ENCODE measurements around the gene ATF6B.

DNA sequence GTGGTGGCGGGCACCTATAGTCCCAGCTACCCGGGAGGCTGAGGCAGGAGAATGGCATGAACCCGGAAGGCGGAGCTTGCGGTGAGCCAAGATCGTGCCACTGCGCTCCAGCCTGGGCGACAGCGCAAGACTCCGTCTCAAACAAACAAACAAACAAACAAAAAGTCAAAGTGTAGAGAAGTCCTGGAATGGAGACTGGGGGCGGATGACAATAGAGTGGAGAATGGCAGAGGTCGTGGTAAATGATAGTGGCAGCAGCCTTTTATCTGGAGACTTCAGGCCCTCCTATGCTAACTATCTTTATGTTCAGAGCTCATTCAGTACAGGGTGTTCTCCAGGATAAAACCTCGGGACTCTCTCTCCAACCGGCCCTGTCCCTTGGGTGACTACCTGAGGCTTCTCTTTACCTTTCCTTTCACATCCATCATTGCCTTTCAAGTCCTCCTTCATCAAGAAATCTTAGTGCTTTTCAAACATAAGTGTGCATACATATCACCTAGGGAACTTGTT is 3.4 kb upstream of the ATF6B start:
- no peak for TF ChIP-seq EP300 (IDR thresholded peaks at IDR 0.05)
- TF ChIP-seq, protein P1, sequence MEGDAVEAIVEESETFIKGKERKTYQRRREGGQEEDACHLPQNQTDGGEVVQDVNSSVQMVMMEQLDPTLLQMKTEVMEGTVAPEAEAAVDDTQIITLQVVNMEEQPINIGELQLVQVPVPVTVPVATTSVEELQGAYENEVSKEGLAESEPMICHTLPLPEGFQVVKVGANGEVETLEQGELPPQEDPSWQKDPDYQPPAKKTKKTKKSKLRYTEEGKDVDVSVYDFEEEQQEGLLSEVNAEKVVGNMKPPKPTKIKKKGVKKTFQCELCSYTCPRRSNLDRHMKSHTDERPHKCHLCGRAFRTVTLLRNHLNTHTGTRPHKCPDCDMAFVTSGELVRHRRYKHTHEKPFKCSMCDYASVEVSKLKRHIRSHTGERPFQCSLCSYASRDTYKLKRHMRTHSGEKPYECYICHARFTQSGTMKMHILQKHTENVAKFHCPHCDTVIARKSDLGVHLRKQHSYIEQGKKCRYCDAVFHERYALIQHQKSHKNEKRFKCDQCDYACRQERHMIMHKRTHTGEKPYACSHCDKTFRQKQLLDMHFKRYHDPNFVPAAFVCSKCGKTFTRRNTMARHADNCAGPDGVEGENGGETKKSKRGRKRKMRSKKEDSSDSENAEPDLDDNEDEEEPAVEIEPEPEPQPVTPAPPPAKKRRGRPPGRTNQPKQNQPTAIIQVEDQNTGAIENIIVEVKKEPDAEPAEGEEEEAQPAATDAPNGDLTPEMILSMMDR (IDR thresholded peaks at IDR 0.05): no peak
- no peak for TF ChIP-seq POLR2AphosphoS5 (IDR thresholded peaks at IDR 0.05)

All from gastroesophageal sphincter (tissue), 3 donors.